HG03520 (cell line): ENCODE results near the gene GRK4.
"Not testable (repeated sequence)": the region's sequence is repeated elsewhere in the genome, so short reads cannot be mapped to it uniquely, and the experiment has no call there.

ENCODE experiments used
- ATAC-seq: cut with Tn5 transposase; IDR thresholded peaks from one replicate; pipeline ENCODE4 v1.9.1; 2021; ENCODE audit warnings: mild to moderate bottlenecking, moderate library complexity; ENCODE audit not compliant: unreplicated experiment

The GRK4 gene

GRCh38 chr4:3037957-3038461 lies 74.6 kb downstream of the GRK4 start:
- ATAC-seq: no peak

- ATAC-seq: no peak
These were observed 76.5 kb downstream of the GRK4 start for GRCh38 chr4:3039706-3040366.

- peak; percentile 40 for ATAC-seq
These were observed 77.3 kb downstream of the GRK4 start for GRCh38 chr4:3040452-3041191.

- ATAC-seq: no peak
These were observed 78.1 kb downstream of the GRK4 start for GRCh38 chr4:3041192-3042142.

- no peak for ATAC-seq
These were observed 78.9 kb downstream of the GRK4 start for GRCh38 chr4:3042226-3042625.

GRCh38 chr4:3043282-3044020 lies 80.1 kb downstream of the GRK4 start:
- no peak for ATAC-seq

GRCh38 chr4:3044870-3045819 lies 81.8 kb downstream of the GRK4 start:
- ATAC-seq: no peak

GRCh38 chr4:3046162-3046561 lies 82.8 kb downstream of the GRK4 start:
- no peak for ATAC-seq

- ATAC-seq: no peak
These were observed 83.3 kb downstream of the GRK4 start for GRCh38 chr4:3046623-3047022.

- ATAC-seq: peak; percentile 91
These were observed 84.3 kb downstream of the GRK4 start for GRCh38 chr4:3047464-3048286.

- ATAC-seq: not testable (repeated sequence)
These were observed 87.9 kb downstream of the GRK4 start for GRCh38 chr4:3051141-3051897.

- no peak for ATAC-seq
These were observed 90.9 kb downstream of the GRK4 start for GRCh38 chr4:3054169-3054759.

GRCh38 chr4:3059943-3060342 lies 96.6 kb downstream of the GRK4 start:
- no peak for ATAC-seq

- ATAC-seq: no peak
These were observed 97.6 kb downstream of the GRK4 start for GRCh38 chr4:3060946-3061345.

GRCh38 chr4:3062471-3062870 lies 99.1 kb downstream of the GRK4 start:
- no peak for ATAC-seq

- ATAC-seq: no peak
These were observed 102.2 kb downstream of the GRK4 start for GRCh38 chr4:3065551-3065950.

- ATAC-seq: no peak
These were observed 103.5 kb downstream of the GRK4 start for GRCh38 chr4:3066836-3067400.
